Measurements from ENCODE around the gene TRIP12. TPM values are rescaled to one million over a fixed set of nuclear protein-coding genes. Genes with fewer than 3 reads are reported as not detected.
"Not testable (repeated sequence)": the region's sequence is repeated elsewhere in the genome, so short reads cannot be mapped to it uniquely, and the experiment has no call there.

Gene TRIP12
- total RNA-seq, 4 donors from 2014 or later: 131 to 343 (median 194) TPM

- no peak for DNase-seq
- TF ChIP-seq CTCF (IDR thresholded peaks at IDR 0.05): no peak
- no peak for TF ChIP-seq POLR2A (IDR thresholded peaks at IDR 0.05)
- Histone ChIP-seq H3K4me1 (peaks cover 0 to 18% (median 0%) of the 10 kb centered on the region in 4 donors), H3K36me3 (no peaks in the 10 kb centered on the region), H3K27ac (no peak overlapping the region), H3K9me3 (no peaks in the 10 kb centered on the region), H3K4me3 (no peak overlapping the region), H3K27me3 (no peaks in the 10 kb centered on the region)
Measured at GRCh38 chr2:229925201-229925600, 3.4 kb upstream of the TRIP12 start.

- not testable (repeated sequence) for H3K27ac ChIP-seq, H3K9me3 ChIP-seq, H3K4me3 ChIP-seq, DNase-seq, H3K36me3 ChIP-seq, H3K27me3 ChIP-seq
- peaks cover 0 to 24% (median 2%) of the 10 kb centered on the region in 4 donors for H3K4me1 ChIP-seq
Measured at GRCh38 chr2:229924541-229924940, 2.7 kb upstream of the TRIP12 start.

GRCh38 chr2:229922449-229923386, 909 bp upstream of the TRIP12 start, which contains the start of gene FBXO36:
TSS of gene FBXO36 (plus strand) at chr2:229922503. CDS start at chr2:229922514, 11 bp downstream.
- peaks cover 0 to 9% (median 0%) of the 10 kb centered on the region in 3 donors for H3K36me3 ChIP-seq
- no peak for TF ChIP-seq POLR2A (IDR thresholded peaks at IDR 0.05)
- no peak for TF ChIP-seq CTCF (IDR thresholded peaks at IDR 0.05)
- H3K9me3 ChIP-seq: no peaks in the 10 kb centered on the region
- peaks cover 0 to 32% (median 2%) of the 10 kb centered on the region in 4 donors for H3K4me1 ChIP-seq
- H3K27ac ChIP-seq: peak within 1 kb of the TSS; percentile 95 to 100 (median 99)
- DNase-seq: peak; percentile 89 to 95 (median 94)
- H3K4me3 ChIP-seq: peak within 1 kb of the TSS; percentile 80 to 98 (median 92)
- no peaks in the 10 kb centered on the region for H3K27me3 ChIP-seq

- H3K36me3 ChIP-seq: peaks cover 0 to 12% (median 0%) of the 10 kb centered on the region in 3 donors
- no peak for TF ChIP-seq CTCF (IDR thresholded peaks at IDR 0.05)
- peak in 1 of 2 donors; percentile 7 for TF ChIP-seq POLR2A (IDR thresholded peaks at IDR 0.05)
- peak overlapping the region; percentile 80 to 98 (median 92) for H3K4me3 ChIP-seq
- peak overlapping the region; percentile 95 to 100 (median 99) for H3K27ac ChIP-seq
- H3K4me1 ChIP-seq: peaks cover 0 to 32% (median 2%) of the 10 kb centered on the region in 4 donors
- no peaks in the 10 kb centered on the region for H3K9me3 ChIP-seq
- no peaks in the 10 kb centered on the region for H3K27me3 ChIP-seq
- DNase-seq: peak; percentile 74 to 87 (median 82)
Measured at GRCh38 chr2:229921101-229921891, 513 bp downstream of the TRIP12 start.

GRCh38 chr2:229920011-229920641, 1.7 kb downstream of the TRIP12 start:
- H3K27ac ChIP-seq: peak overlapping the region; percentile 95 to 100 (median 99)
- no peaks in the 10 kb centered on the region for H3K27me3 ChIP-seq
- peaks cover 0 to 32% (median 2%) of the 10 kb centered on the region in 4 donors for H3K4me1 ChIP-seq
- peak in 2 of 3 donors; percentile 41 to 54 for DNase-seq
- H3K36me3 ChIP-seq: peaks cover 0 to 12% (median 0%) of the 10 kb centered on the region in 3 donors
- no peaks in the 10 kb centered on the region for H3K9me3 ChIP-seq
- TF ChIP-seq CTCF (IDR thresholded peaks at IDR 0.05) (no peak), POLR2A (IDR thresholded peaks at IDR 0.05) (no peak)
- H3K4me3 ChIP-seq: peak overlapping the region; percentile 80 to 98 (median 92)

All from Peyer's patch (tissue), 4 donors.